Keratinocyte (primary cell): ENCODE data around the gene KSR2. TPM values are rescaled to one million over a fixed set of nuclear protein-coding genes. Genes with fewer than 3 reads are reported as not detected.
A peak's percentile ranks its signal among the peaks of the same experiment; 100 is the strongest.

Experiments
- DNase-seq: peaks from one replicate; pipeline ENCODE4 v3.0.0-alpha.2; 2011; ENCODE audit warnings: low read depth, missing footprints, low spot score
- FAIRE-seq: peaks from 2 replicates; lab custom pipeline; 2011; peaks lifted over from hg19 to GRCh38; lab: Jason Lieb, UNC
- H2AFZ ChIP-seq: 2 replicates; pipeline ENCODE4 v1.6.0; 2012; ENCODE audit warnings: low read length, control low read depth, inconsistent platforms; ENCODE audit not compliant: control insufficient read depth
- H3K27ac ChIP-seq: 2 replicates; pipeline ENCODE4 v1.5.1; 2011; ENCODE audit warnings: low read length; ENCODE audit not compliant: control insufficient read depth, insufficient read depth
- H3K27me3 ChIP-seq: 3 replicates; pipeline ENCODE4 v1.6.0; 2011; ENCODE audit warnings: low read length; ENCODE audit not compliant: control insufficient read depth, insufficient read depth; ENCODE audit errors: extremely low read depth
- H3K36me3 ChIP-seq, 2 experiments: 2 replicates in 1 of 2; 3 replicates in 1 of 2; pipeline ENCODE4 v1.5.1; 2011; ENCODE audit warnings: low read length in 2 of 2, mild to moderate bottlenecking in 1 of 2; ENCODE audit not compliant: control insufficient read depth in 2 of 2, insufficient read depth in 2 of 2; ENCODE audit errors: extremely low read depth in 1 of 2
- H3K4me1 ChIP-seq: 3 replicates; pipeline ENCODE4 v1.5.1; 2011; ENCODE audit warnings: low read length; ENCODE audit not compliant: control insufficient read depth, insufficient read depth; ENCODE audit errors: extremely low read depth
- H3K4me2 ChIP-seq: 3 replicates; pipeline ENCODE4 v1.6.0; 2011; ENCODE audit warnings: low read depth, low read length; ENCODE audit not compliant: control insufficient read depth, insufficient read depth; ENCODE audit errors: extremely low read depth
- H3K4me3 ChIP-seq, 3 experiments: fragments of 200-600 bp in 1 of 3; sonication (generic) in 1 of 3; 2 replicates in 2 of 3; 3 replicates in 1 of 3; pipeline ENCODE4 v1.5.1; 2011 to 2016; ENCODE audit warnings: low read length in 3 of 3, mild to moderate bottlenecking in 3 of 3, control low read depth in 2 of 3, inconsistent platforms in 1 of 3, low read depth in 1 of 3, mixed read lengths in 1 of 3, mixed run types in 1 of 3, moderate library complexity in 1 of 3; ENCODE audit not compliant: control insufficient read depth in 2 of 3, insufficient read depth in 2 of 3; ENCODE audit errors: extremely low read depth in 1 of 3
- H3K79me2 ChIP-seq: 2 replicates; pipeline ENCODE4 v1.6.0; 2012; ENCODE audit warnings: low read length; ENCODE audit not compliant: control insufficient read depth, insufficient read depth
- H3K9ac ChIP-seq: 3 replicates; pipeline ENCODE4 v1.6.0; 2011; ENCODE audit warnings: low read length; ENCODE audit not compliant: control insufficient read depth, insufficient read depth; ENCODE audit errors: extremely low read depth
- H3K9me1 ChIP-seq: 3 replicates; pipeline ENCODE4 v1.6.0; 2011; ENCODE audit warnings: low read length; ENCODE audit not compliant: control insufficient read depth, insufficient read depth; ENCODE audit errors: extremely low read depth
- H3K9me3 ChIP-seq: 2 replicates; pipeline ENCODE4 v1.5.1; 2012; ENCODE audit warnings: low read depth, low read length; ENCODE audit not compliant: control insufficient read depth
- H4K20me1 ChIP-seq: 3 replicates; pipeline ENCODE4 v1.6.0; 2011; ENCODE audit warnings: low read length; ENCODE audit not compliant: control insufficient read depth, insufficient read depth; ENCODE audit errors: extremely low read depth
- CTCF ChIP-seq, 3 experiments: IDR thresholded peaks in 1 of 3; conservative IDR thresholded peaks in 1 of 3; optimal IDR thresholded peaks in 1 of 3; 2 replicates in 2 of 3; 3 replicates in 1 of 3; pipeline versions ENCODE3 to v1.5.1; 2011; ENCODE audit warnings: low read length in 3 of 3, mild to moderate bottlenecking in 3 of 3, moderate library complexity in 2 of 3, control low read depth in 1 of 3, inconsistent platforms in 1 of 3; ENCODE audit not compliant: insufficient read depth in 2 of 3; ENCODE audit errors: extremely low read depth in 1 of 3
- EZH2 ChIP-seq: IDR thresholded peaks from one replicate; pipeline ENCODE4 v1.6.1; 2012; ENCODE audit warnings: inconsistent platforms, mild to moderate bottlenecking, low read length, moderate library complexity
- dilution Hi-C: fragments of 300-500 bp; cut with MboI; formaldehyde crosslinking; loops from one replicate; pipeline ENCODE4 v1.7.0; 2020; ENCODE audit warnings: low sequenced_read_pairs; ENCODE audit not compliant: extremely low pct_ligation_motif_present
- polyA plus RNA-seq, 5 experiments: library from polyadenylated mRNA; depleted of rRNA in 3 of 5; stranded (reverse) in 3 of 5; stranded (forward) in 1 of 5; unstranded in 1 of 5; fragments of >200 nt; gene quantifications; 1 replicate in 1 of 5; 2 replicates in 3 of 5; 3 replicates in 1 of 5; pipeline versions ENCODE4 v1.2.1 to v1.2.3, GENCODE V29; 2011 to 2012; ENCODE audit warnings: missing spikeins in 2 of 5, low read depth in 1 of 5, low replicate concordance in 1 of 5

Gene KSR2
- polyA plus RNA-seq, 1 donor (not counting 4 experiments of a cell fraction or from before 2014, with no cell fraction given), result 0.01 TPM

- Histone ChIP-seq H3K9me1 (no peaks in the 10 kb centered on the region), H3K4me3 (no peak overlapping the region), H4K20me1 (no peaks in the 10 kb centered on the region), H3K27ac (no peak overlapping the region), H2AFZ (no peak overlapping the region), H3K4me1 (no peaks in the 10 kb centered on the region), H3K9ac (no peak overlapping the region), H3K79me2 (no peaks in the 10 kb centered on the region), H3K4me2 (peak overlapping the region; percentile 39), H3K9me3 (no peaks in the 10 kb centered on the region), H3K27me3 (peaks cover 8% of the 10 kb centered on the region), H3K36me3 (no peaks in the 10 kb centered on the region)
- dilution Hi-C loops, result loop anchor here (10.0 kb wide), 1 partner anchor 349 kb away; no protein-coding TSS in a partner anchor
- no peak for DNase-seq
- TF ChIP-seq EZH2 (no peak), CTCF (optimal IDR thresholded peaks at IDR 0.05 in 1 of 3, IDR thresholded peaks at IDR 0.05 in 1 of 3, conservative IDR thresholded peaks at IDR 0.05 in 1 of 3; ENCODE audit: extremely low read depth in 1 of 3, insufficient read depth in 2 of 3, low read length in 3 of 3) (no peak)
- FAIRE-seq, result no peak
Measured at GRCh38 chr12:117583677-117584225, 385.0 kb downstream of the KSR2 start.

- H3K9me3 ChIP-seq, result no peaks in the 10 kb centered on the region
- TF ChIP-seq EZH2 (no peak), CTCF (optimal IDR thresholded peaks at IDR 0.05 in 1 of 3, IDR thresholded peaks at IDR 0.05 in 1 of 3, conservative IDR thresholded peaks at IDR 0.05 in 1 of 3; ENCODE audit: extremely low read depth in 1 of 3, insufficient read depth in 2 of 3, low read length in 3 of 3) (no peak)
- no peak overlapping the region for H3K9ac ChIP-seq
- no peaks in the 10 kb centered on the region for H3K79me2 ChIP-seq
- no peaks in the 10 kb centered on the region for H3K36me3 ChIP-seq
- H3K4me1 ChIP-seq, result no peaks in the 10 kb centered on the region
- H3K9me1 ChIP-seq, result no peaks in the 10 kb centered on the region
- no peak overlapping the region for H2AFZ ChIP-seq
- H3K4me2 ChIP-seq, result no peak overlapping the region
- dilution Hi-C loops, result loop anchor here (10.0 kb wide), 1 partner anchor 348 kb away; no protein-coding TSS in a partner anchor
- DNase-seq, result no peak
- H4K20me1 ChIP-seq, result no peaks in the 10 kb centered on the region
- no peak for FAIRE-seq
- peaks cover 8% of the 10 kb centered on the region for H3K27me3 ChIP-seq
- no peak overlapping the region for H3K27ac ChIP-seq
- H3K4me3 ChIP-seq, result no peak overlapping the region
Measured at GRCh38 chr12:117583092-117583491, 385.7 kb downstream of the KSR2 start.
